ENCODE measurements around the gene SPNS2. TPM values are rescaled to one million over a fixed set of nuclear protein-coding genes. Genes with fewer than 3 reads are reported as not detected.
"Not testable (repeated sequence)": the region's sequence is repeated elsewhere in the genome, so short reads cannot be mapped to it uniquely, and the experiment has no call there.

SPNS2 gene
- total RNA-seq, 2 donors from 2014 or later, result 9.1 to 23.9 TPM

DNA sequence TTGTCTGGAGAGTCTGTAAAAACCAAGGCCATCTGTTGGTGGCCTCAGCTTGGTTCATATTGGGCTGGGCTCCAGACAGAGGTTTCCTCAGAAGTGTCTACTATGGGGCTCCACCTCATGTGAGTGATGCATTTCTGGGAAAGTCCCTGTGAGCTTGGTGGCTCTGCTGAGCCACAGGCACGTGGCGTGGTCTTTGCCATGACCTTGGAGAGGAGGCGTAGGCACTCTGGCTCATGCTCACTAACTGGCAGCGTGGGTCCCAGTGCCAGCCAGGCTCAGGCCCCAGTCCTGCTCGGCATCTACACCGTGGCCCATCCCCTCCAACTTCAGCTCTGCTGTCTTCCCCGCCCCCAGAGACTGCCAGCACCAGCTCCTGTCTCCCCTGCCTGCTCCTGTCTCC, 75.0 kb downstream of the SPNS2 start:
- Histone ChIP-seq H3K9me3 (no peaks in the 10 kb centered on the region), H3K4me1 (ENCODE audit: control insufficient read depth in 1 of 2, low read depth in 2 of 2) (no peaks in the 10 kb centered on the region), H3K27ac (no peak overlapping the region), H3K4me3 (no peak overlapping the region), H3K36me3 (no peaks in the 10 kb centered on the region), H3K27me3 (replicated peaks; ENCODE audit: insufficient read depth) (no peaks in the 10 kb centered on the region)
- DNase-seq (ENCODE audit: low spot score), result no peak
- no peak for ATAC-seq (ENCODE audit: insufficient number of reproducible peaks, low FRiP score, low read depth)
- TF ChIP-seq, protein P1, sequence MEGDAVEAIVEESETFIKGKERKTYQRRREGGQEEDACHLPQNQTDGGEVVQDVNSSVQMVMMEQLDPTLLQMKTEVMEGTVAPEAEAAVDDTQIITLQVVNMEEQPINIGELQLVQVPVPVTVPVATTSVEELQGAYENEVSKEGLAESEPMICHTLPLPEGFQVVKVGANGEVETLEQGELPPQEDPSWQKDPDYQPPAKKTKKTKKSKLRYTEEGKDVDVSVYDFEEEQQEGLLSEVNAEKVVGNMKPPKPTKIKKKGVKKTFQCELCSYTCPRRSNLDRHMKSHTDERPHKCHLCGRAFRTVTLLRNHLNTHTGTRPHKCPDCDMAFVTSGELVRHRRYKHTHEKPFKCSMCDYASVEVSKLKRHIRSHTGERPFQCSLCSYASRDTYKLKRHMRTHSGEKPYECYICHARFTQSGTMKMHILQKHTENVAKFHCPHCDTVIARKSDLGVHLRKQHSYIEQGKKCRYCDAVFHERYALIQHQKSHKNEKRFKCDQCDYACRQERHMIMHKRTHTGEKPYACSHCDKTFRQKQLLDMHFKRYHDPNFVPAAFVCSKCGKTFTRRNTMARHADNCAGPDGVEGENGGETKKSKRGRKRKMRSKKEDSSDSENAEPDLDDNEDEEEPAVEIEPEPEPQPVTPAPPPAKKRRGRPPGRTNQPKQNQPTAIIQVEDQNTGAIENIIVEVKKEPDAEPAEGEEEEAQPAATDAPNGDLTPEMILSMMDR (IDR thresholded peaks at IDR 0.05), result no peak

DNA sequence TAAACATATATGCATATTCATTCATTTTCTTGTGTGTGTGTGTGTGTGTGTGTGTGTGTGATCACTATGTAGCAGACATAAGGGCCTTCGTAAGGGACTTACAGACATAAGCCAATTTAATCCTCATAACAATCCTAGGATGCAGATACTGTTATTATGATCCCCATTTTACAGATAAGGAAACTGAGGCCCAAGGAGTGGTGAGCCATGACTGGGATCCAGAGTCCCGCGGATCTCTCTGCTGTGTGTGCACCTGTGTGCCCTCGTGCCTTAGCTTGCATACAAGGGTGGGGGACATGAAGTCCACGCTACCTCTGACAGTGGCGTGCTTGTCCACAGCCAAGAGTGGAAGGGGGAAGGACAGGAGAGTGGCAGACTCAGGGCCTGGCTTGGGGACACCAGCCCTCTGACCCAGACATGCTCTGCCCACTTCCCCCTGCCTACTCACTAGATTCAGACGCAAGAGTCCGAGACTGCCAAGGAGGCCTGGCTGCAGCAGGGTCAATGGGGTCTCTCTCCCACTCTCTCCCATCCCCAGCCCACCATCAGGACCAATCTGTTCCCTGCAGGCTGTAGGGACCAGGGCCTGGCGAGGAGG, 75.9 kb downstream of the SPNS2 start:
- DNase-seq (ENCODE audit: low spot score), result no peak
- no peak for ATAC-seq (ENCODE audit: insufficient number of reproducible peaks, low FRiP score, low read depth)

DNA sequence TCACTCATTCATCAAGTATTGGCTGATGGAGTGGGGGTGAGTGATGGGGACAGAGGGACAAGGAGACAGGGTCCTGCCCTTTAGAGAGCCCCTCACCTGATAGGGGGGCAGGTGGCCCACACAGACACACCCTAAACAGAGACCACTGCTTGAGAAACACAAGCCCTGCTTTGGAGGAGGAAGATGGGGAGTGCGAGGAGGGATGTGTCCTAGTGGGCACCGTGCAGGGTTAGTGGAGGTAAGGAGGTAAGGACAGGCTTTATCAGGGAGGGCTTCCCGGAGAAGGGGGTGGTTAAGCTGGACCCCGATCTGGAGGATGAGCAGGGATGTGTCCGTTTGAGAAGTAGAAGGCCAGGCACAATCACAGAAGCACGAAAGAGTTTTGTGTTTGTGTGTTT, 77.5 kb downstream of the SPNS2 start:
- TF ChIP-seq, protein P1 (IDR thresholded peaks at IDR 0.05), result no peak
- no peak overlapping the region for H3K4me3 ChIP-seq
- H3K27ac ChIP-seq, result no peak overlapping the region
- no peaks in the 10 kb centered on the region for H3K36me3 ChIP-seq
- ATAC-seq (ENCODE audit: insufficient number of reproducible peaks, low FRiP score, low read depth), result no peak
- no peaks in the 10 kb centered on the region for H3K4me1 ChIP-seq (ENCODE audit: control insufficient read depth in 1 of 2, low read depth in 2 of 2)
- no peaks in the 10 kb centered on the region for H3K9me3 ChIP-seq
- H3K27me3 ChIP-seq (replicated peaks; ENCODE audit: insufficient read depth), result no peaks in the 10 kb centered on the region
- no peak for DNase-seq (ENCODE audit: low spot score)

More for the DNA sequence above, 75.9 kb downstream of the SPNS2 start:
- no peaks in the 10 kb centered on the region for H3K4me1 ChIP-seq (ENCODE audit: control insufficient read depth in 1 of 2, low read depth in 2 of 2)
- H3K36me3 ChIP-seq, result no peaks in the 10 kb centered on the region
- H3K27me3 ChIP-seq (replicated peaks; ENCODE audit: insufficient read depth), result no peaks in the 10 kb centered on the region
- H3K4me3 ChIP-seq, result no peak overlapping the region
- H3K27ac ChIP-seq, result no peak overlapping the region
- no peaks in the 10 kb centered on the region for H3K9me3 ChIP-seq
- TF ChIP-seq, protein P1 (IDR thresholded peaks at IDR 0.05), result no peak

DNA sequence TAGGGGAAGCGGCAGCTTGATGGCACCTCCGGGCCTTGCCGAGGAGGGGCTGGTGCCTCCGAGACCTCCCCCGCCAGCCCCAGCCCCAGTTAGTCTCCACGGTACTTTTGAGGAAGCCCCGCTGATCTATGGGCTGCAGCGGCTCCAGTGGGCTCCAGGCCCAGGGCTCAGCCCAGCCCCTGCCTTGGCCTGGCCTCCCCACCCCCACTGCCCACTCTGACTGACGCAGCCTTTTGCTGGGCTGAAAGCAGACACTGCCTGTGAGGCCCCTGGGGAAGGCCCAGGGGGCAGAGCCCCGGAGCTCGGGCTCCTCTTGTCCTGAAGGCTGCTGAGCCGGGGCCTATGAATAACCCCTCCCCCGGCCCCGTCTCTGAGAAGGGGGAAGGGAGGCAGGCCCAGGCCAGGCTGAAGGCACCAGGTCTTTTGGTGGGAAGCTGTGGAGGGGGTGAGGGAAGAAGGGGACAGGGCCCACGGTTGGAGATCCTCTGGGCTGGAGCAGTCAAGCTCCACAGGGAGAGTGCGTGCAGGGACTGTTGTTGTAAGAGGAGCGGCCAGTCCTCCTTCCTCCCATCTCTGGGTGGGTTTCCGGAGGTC, 78.1 kb downstream of the SPNS2 start:
- ATAC-seq (ENCODE audit: insufficient number of reproducible peaks, low FRiP score, low read depth), result no peak
- DNase-seq (ENCODE audit: low spot score), result no peak

DNA sequence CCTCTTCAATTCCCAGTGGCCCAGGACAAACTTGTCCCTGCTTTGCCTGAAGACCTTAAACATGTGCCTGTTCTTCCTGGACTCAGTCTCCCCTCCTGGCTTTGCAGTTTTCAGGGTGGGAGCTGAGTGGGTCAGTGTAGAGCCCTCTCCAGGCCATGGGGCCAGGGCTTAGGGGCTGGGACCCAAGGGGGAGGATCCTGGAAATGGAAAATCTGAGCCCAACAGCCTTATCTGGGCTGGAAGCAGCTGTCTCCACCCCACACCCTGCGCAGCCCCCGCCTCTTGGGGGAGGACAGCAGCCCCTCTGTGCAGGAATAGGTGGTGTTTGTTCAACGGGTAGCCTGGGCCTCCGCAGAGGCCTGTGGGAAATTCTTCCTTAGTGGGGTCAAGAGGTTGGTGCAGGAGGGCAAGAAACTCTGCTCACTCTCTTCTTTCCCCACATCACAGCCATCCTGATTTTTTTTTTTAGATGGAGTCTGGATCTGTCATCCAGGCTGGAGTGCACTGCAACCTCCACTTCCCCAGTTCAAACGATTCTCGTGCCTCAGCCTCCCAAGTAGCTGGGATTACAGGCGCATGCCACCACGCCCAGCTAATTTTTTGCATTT, 78.8 kb downstream of the SPNS2 start:
- ATAC-seq (ENCODE audit: insufficient number of reproducible peaks, low FRiP score, low read depth), result no peak
- no peaks in the 10 kb centered on the region for H3K27me3 ChIP-seq (replicated peaks; ENCODE audit: insufficient read depth)
- TF ChIP-seq, protein P1 (IDR thresholded peaks at IDR 0.05), result no peak
- no peak overlapping the region for H3K4me3 ChIP-seq
- no peaks in the 10 kb centered on the region for H3K4me1 ChIP-seq (ENCODE audit: control insufficient read depth in 1 of 2, low read depth in 2 of 2)
- H3K27ac ChIP-seq, result no peak overlapping the region
- no peaks in the 10 kb centered on the region for H3K9me3 ChIP-seq
- DNase-seq (ENCODE audit: low spot score), result no peak
- H3K36me3 ChIP-seq, result no peaks in the 10 kb centered on the region

More for the DNA sequence above, 78.1 kb downstream of the SPNS2 start:
- TF ChIP-seq, protein P1 (IDR thresholded peaks at IDR 0.05), result no peak
- no peaks in the 10 kb centered on the region for H3K9me3 ChIP-seq
- H3K36me3 ChIP-seq, result no peaks in the 10 kb centered on the region
- no peaks in the 10 kb centered on the region for H3K4me1 ChIP-seq (ENCODE audit: control insufficient read depth in 1 of 2, low read depth in 2 of 2)
- no peaks in the 10 kb centered on the region for H3K27me3 ChIP-seq (replicated peaks; ENCODE audit: insufficient read depth)
- H3K4me3 ChIP-seq, result no peak overlapping the region
- H3K27ac ChIP-seq, result no peak overlapping the region

DNA sequence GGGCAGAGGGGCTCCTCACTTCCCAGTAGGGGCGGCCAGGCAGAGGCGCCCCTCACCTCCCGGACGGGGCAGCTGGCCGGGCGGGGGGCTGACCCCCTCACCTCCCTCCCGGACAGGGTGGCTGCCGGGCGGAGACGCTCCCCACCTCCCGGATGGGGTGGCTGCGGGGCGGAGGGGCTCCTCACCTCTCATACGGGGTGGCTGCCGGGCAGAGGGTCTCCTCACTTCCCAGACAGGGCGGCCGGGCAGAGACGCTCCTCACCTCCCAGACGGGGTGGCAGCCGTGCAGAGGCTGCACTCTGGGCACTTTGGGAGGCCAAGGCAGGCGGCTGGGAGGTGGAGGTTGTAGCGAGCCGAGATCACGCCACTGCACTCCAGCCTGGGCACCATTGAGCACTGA, 79.7 kb downstream of the SPNS2 start:
- not testable (repeated sequence) for ATAC-seq (ENCODE audit: insufficient number of reproducible peaks, low FRiP score, low read depth); H3K4me3 ChIP-seq; H3K9me3 ChIP-seq; H3K27me3 ChIP-seq (replicated peaks; ENCODE audit: insufficient read depth); H3K27ac ChIP-seq; H3K4me1 ChIP-seq (ENCODE audit: control insufficient read depth in 1 of 2, low read depth in 2 of 2); H3K36me3 ChIP-seq; DNase-seq (ENCODE audit: low spot score)

Data from thoracic aorta (tissue), 2 donors.